GM23338 (cell line): ENCODE results near the gene TASOR2.

Source experiments
- CREB1 ChIP-seq: fragments of 250-450 bp; sonication (Bioruptor Pico); IDR thresholded peaks from 2 replicates; pipeline ENCODE4 v1.5.0; 2020; ENCODE audit warnings: low read depth, mild to moderate bottlenecking, moderate library complexity
- ETS1 ChIP-seq: IDR thresholded peaks from 2 replicates; pipeline ENCODE4 v1.6.1; 2016; ENCODE audit warnings: antibody characterized with exemption
- EZH2 ChIP-seq: fragments of 200-600 bp; sonication (generic); IDR thresholded peaks from one replicate; pipeline ENCODE4 v1.8.0; 2017; ENCODE audit warnings: antibody characterized with exemption, mild to moderate bottlenecking, low read depth; ENCODE audit not compliant: unreplicated experiment
- EZH2phosphoT487 ChIP-seq: fragments of 200-600 bp; sonication (generic); IDR thresholded peaks from one replicate; pipeline ENCODE4 v1.8.1; 2018; ENCODE audit warnings: antibody characterized with exemption; ENCODE audit not compliant: unreplicated experiment
- JUNB ChIP-seq: IDR thresholded peaks from one replicate; pipeline ENCODE4 v1.6.1; 2016; ENCODE audit warnings: antibody characterized with exemption; ENCODE audit not compliant: unreplicated experiment
- NANOG ChIP-seq: IDR thresholded peaks from 2 replicates; pipeline ENCODE4 v1.6.1; 2016; ENCODE audit warnings: antibody characterized with exemption, borderline replicate concordance
- POLR2AphosphoS5 ChIP-seq: IDR thresholded peaks from 2 replicates; pipeline ENCODE4 v1.6.1; 2016; ENCODE audit warnings: antibody characterized with exemption, low read depth
- REST ChIP-seq: IDR thresholded peaks from one replicate; pipeline ENCODE4 v1.6.1; 2018; ENCODE audit warnings: antibody characterized with exemption; ENCODE audit not compliant: unreplicated experiment
- STAT1 ChIP-seq: IDR thresholded peaks from one replicate; pipeline ENCODE4 v1.6.1; 2016; ENCODE audit warnings: antibody characterized with exemption; ENCODE audit not compliant: unreplicated experiment
- ZNF114 ChIP-seq: fragments of 250-450 bp; sonication (Bioruptor Pico); IDR thresholded peaks from 2 replicates; pipeline ENCODE4 v1.5.0; 2020; ENCODE audit warnings: mild to moderate bottlenecking, moderate library complexity
- ZNF331 ChIP-seq: fragments of 250-450 bp; sonication (Bioruptor Pico); IDR thresholded peaks from 2 replicates; pipeline ENCODE4 v1.5.0; 2020; ENCODE audit warnings: low read depth, mild to moderate bottlenecking, moderate library complexity
- ZNF462 ChIP-seq: fragments of 250-450 bp; sonication (Bioruptor Pico); IDR thresholded peaks from 2 replicates; pipeline ENCODE4 v1.5.0; 2020; ENCODE audit warnings: mild to moderate bottlenecking, moderate library complexity
- TF ChIP-seq, protein P1 (sequence below), 2 experiments: fragments of 200-600 bp in 1 of 2; sonication (generic) in 1 of 2; conservative IDR thresholded peaks; 2 replicates each; pipeline versions ENCODE4 v1.5.1 to v1.6.1; 2016 to 2017; ENCODE audit warnings: antibody characterized with exemption in 2 of 2, low read depth in 2 of 2, mild to moderate bottlenecking in 2 of 2, moderate library complexity in 1 of 2

DNA sequence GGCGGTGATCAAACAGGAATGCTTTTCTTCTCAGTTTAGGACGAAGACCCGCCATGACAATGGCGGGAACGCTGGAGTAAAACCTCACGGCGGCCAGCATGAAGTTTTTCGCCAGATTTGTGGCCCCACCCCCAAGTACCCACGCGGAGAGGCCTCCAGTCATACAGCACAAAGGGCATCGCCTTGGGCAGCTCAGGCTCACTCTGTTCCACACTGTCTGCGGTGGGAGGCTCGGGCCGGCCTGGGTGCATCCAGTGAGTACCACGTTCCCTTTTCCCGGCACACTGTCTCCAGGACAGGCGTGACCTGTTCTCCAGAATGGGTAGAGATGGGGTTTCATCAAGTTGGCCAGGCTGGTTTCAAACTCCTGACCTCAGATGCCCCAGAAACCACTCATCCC, 45.6 kb upstream of the TASOR2 start:
- no peak for TF ChIP-seq STAT1
- no peak for TF ChIP-seq POLR2AphosphoS5
- no peak for TF ChIP-seq REST
- TF ChIP-seq, protein P1, sequence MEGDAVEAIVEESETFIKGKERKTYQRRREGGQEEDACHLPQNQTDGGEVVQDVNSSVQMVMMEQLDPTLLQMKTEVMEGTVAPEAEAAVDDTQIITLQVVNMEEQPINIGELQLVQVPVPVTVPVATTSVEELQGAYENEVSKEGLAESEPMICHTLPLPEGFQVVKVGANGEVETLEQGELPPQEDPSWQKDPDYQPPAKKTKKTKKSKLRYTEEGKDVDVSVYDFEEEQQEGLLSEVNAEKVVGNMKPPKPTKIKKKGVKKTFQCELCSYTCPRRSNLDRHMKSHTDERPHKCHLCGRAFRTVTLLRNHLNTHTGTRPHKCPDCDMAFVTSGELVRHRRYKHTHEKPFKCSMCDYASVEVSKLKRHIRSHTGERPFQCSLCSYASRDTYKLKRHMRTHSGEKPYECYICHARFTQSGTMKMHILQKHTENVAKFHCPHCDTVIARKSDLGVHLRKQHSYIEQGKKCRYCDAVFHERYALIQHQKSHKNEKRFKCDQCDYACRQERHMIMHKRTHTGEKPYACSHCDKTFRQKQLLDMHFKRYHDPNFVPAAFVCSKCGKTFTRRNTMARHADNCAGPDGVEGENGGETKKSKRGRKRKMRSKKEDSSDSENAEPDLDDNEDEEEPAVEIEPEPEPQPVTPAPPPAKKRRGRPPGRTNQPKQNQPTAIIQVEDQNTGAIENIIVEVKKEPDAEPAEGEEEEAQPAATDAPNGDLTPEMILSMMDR (conservative IDR thresholded peaks at IDR 0.05; ENCODE audit: low read depth in 2 of 2): no peak
- no peak for TF ChIP-seq EZH2phosphoT487
- no peak for TF ChIP-seq CREB1
- TF ChIP-seq EZH2: no peak
- no peak for TF ChIP-seq JUNB
- TF ChIP-seq ETS1: no peak
- TF ChIP-seq ZNF114 (CRISPR knock-in tag): no peak
- TF ChIP-seq ZNF331 (CRISPR knock-in tag): no peak
- no peak for TF ChIP-seq NANOG
- no peak for TF ChIP-seq ZNF462 (CRISPR knock-in tag)
